Activated CD8-positive, alpha-beta T cell treated with anti-CD3 and anti-CD28 coated beads for 36 hours (primary cell): ENCODE data around the gene RNF213. TPM values are rescaled to one million over a fixed set of nuclear protein-coding genes. Genes with fewer than 3 reads are reported as not detected.

Source experiments
- ATAC-seq: fragments of 200-7000 bp; cut with Tn5 transposase; one replicate; pipeline ENCODE4 v1.10.0; 2021; ENCODE audit warnings: mild to moderate bottlenecking, moderate library complexity
- CTCF ChIA-PET: fragments of 350-600 bp; sonication (Branson Sonifier 250); formaldehyde crosslinking; loops from one replicate; lab custom pipeline; 2021; ENCODE audit warnings: antibody characterized with exemption; lab: Charles Lee
- POLR2A ChIA-PET: fragments of 350-600 bp; sonication (Branson Sonifier 250); formaldehyde crosslinking; loops from one replicate; lab custom pipeline; 2021; ENCODE audit warnings: antibody characterized with exemption; lab: Charles Lee
- DNase-seq: peaks from one replicate; pipeline ENCODE4 v3.0.0-alpha.2; 2020
- H3K27ac Mint-ChIP-seq: one replicate; pipeline ENCODE4 v1.8.0; 2021; ENCODE audit warnings: mild to moderate bottlenecking, mixed read lengths
- H3K27me3 Mint-ChIP-seq: one replicate; pipeline ENCODE4 v1.8.0; 2021; ENCODE audit warnings: mixed read lengths
- H3K36me3 Mint-ChIP-seq: one replicate; pipeline ENCODE4 v1.8.0; 2021; ENCODE audit warnings: low read depth, mixed read lengths
- H3K4me1 Mint-ChIP-seq: one replicate; pipeline ENCODE4 v1.8.0; 2021; ENCODE audit warnings: low read depth, mixed read lengths
- H3K4me3 Mint-ChIP-seq: one replicate; pipeline ENCODE4 v1.8.0; 2021; ENCODE audit warnings: mild to moderate bottlenecking, moderate library complexity, mixed read lengths
- H3K9me3 Mint-ChIP-seq: one replicate; pipeline ENCODE4 v1.8.0; 2021; ENCODE audit warnings: mixed read lengths
- intact Hi-C: fragments of 100-400 bp; cut with micrococcal nuclease; formaldehyde crosslinking; loops from one replicate; pipeline ENCODE4 v1.10.0; 2022
- total RNA-seq, 2 experiments: library from RNA; stranded (reverse); gene quantifications; one replicate each; pipeline ENCODE4 v1.2.3, GENCODE V29; 2021
- TF ChIP-seq, protein P1 (sequence below): fragments of 200-600 bp; IDR thresholded peaks from one replicate; pipeline ENCODE4 v1.8.0; 2022; ENCODE audit warnings: antibody characterized with exemption, mild to moderate bottlenecking

The RNF213 gene
- total RNA-seq, 2 experiments from 2014 or later, result 131 to 142 TPM

DNA sequence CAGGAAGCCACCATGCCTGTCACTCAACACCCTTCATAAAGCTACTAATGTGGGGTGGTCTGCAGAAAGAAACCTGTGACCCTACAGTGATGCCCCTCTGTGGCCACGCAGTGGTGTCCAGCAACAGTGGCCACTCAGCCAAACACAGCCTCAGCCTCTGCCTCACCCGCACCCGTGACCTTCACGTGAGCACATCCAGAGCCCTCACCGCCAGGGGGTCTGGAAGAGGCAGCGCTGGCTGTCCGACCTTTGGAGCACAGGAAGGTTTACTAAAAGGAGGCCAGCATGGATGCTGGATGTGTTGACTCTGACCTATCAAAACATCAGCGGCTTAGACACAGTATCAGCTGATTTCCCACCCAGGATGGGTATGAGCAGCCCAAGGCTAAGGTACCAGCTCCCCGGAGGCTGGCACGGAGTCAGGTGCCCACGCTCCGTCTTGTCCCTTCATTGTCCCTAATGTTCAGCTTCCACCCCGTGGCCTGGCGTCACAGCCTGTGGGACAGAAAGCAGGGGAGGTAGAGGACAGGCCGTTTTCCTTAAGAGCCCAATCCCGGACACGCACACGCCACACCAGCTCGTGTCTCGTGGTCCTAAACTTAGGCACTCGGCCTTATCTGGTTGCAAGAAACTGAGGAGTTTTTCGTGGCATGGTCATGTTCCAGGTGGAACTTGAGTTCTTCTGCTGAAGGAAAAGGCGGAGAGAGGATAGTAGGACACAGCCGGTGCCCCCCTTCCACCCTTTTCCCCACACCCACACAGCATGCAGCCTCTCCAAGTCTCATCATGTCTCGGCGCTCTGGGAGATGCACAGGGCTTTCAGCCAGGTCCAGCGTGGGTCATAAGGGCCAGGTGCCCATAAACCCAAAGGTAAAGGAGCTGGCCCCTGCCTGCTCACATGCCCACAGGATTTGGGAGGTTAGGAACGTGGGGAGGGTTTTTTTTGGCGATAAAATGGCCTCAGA lies 104.6 kb downstream of the RNF213 start:
- no peak overlapping the region for H3K27ac Mint-ChIP-seq
- H3K36me3 Mint-ChIP-seq, result peaks cover 69% of the 10 kb centered on the region

GRCh38 chr17:80365983-80366382 lies 105.3 kb downstream of the RNF213 start:
- POLR2A ChIA-PET, result no interaction called here
- H3K27me3 Mint-ChIP-seq, result no peaks in the 10 kb centered on the region
- ATAC-seq (no peak), DNase-seq (no peak)
- intact Hi-C loops, result no loop called here
- CTCF ChIA-PET, result no interaction called here
- H3K4me3 Mint-ChIP-seq, result no peak overlapping the region
- peaks cover 1% of the 10 kb centered on the region for H3K9me3 Mint-ChIP-seq
- no peaks in the 10 kb centered on the region for H3K4me1 Mint-ChIP-seq
- H3K27ac Mint-ChIP-seq, result no peak overlapping the region
- TF ChIP-seq, protein P1, sequence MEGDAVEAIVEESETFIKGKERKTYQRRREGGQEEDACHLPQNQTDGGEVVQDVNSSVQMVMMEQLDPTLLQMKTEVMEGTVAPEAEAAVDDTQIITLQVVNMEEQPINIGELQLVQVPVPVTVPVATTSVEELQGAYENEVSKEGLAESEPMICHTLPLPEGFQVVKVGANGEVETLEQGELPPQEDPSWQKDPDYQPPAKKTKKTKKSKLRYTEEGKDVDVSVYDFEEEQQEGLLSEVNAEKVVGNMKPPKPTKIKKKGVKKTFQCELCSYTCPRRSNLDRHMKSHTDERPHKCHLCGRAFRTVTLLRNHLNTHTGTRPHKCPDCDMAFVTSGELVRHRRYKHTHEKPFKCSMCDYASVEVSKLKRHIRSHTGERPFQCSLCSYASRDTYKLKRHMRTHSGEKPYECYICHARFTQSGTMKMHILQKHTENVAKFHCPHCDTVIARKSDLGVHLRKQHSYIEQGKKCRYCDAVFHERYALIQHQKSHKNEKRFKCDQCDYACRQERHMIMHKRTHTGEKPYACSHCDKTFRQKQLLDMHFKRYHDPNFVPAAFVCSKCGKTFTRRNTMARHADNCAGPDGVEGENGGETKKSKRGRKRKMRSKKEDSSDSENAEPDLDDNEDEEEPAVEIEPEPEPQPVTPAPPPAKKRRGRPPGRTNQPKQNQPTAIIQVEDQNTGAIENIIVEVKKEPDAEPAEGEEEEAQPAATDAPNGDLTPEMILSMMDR, result no peak
- peaks cover 68% of the 10 kb centered on the region for H3K36me3 Mint-ChIP-seq

More for the DNA sequence above, 104.6 kb downstream of the RNF213 start:
- CTCF ChIA-PET, result interaction anchor here (1.4 kb wide), 1 partner anchor 169 kb away, joined by 7 read pairs; no protein-coding TSS in a partner anchor
- no peak for DNase-seq
- Mint-ChIP-seq H3K4me1 (no peaks in the 10 kb centered on the region), H3K4me3 (no peak overlapping the region), H3K27me3 (no peaks in the 10 kb centered on the region), H3K9me3 (peaks cover 4% of the 10 kb centered on the region)
- POLR2A ChIA-PET, result interaction anchor here (1.2 kb wide), 1 partner anchor 13 kb away, joined by 3 read pairs; no protein-coding TSS in a partner anchor
- ATAC-seq, result no peak
- TF ChIP-seq, protein P1, result no peak
- intact Hi-C loops, result no loop called here

- Mint-ChIP-seq H3K27me3 (no peaks in the 10 kb centered on the region), H3K27ac (no peak overlapping the region), H3K4me3 (no peak overlapping the region), H3K36me3 (peaks cover 67% of the 10 kb centered on the region), H3K4me1 (no peaks in the 10 kb centered on the region), H3K9me3 (no peaks in the 10 kb centered on the region)
- DNase-seq (no peak), ATAC-seq (no peak)
- intact Hi-C loops, result no loop called here
- ChIA-PET CTCF (no interaction called here), POLR2A (no interaction called here)
- TF ChIP-seq, protein P1, result no peak
Observed at GRCh38 chr17:80367503-80367902, 106.9 kb downstream of the RNF213 start.

DNA sequence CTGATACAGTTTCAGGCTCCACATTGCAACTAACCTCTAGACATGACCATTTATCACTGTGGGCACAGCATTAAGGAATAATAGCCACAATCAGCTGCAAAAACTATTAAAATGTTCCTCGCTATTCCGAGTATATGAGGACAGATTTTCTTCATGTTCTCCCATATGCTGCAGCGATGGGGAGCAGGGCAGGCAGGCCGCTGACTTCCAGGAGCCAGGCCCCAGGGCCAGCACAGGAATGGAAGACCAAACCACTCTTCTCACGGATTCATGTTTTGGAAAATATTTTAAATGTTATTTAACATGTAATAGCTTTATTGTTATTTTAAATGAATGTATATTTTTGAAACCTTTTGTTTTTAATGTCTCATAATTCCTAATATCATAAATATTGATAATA lies 110.5 kb downstream of the RNF213 start:
- TF ChIP-seq, protein P1, result no peak
- ChIA-PET CTCF (interaction anchor here (1.2 to 1.3 kb wide), 2 partner anchors 11 to 270 kb away, joined by 3 to 4 read pairs; partner anchors contain the start of gene GAA), POLR2A (no interaction called here)
- intact Hi-C loops, result no loop called here
- Mint-ChIP-seq H3K27me3 (no peaks in the 10 kb centered on the region), H3K4me1 (no peaks in the 10 kb centered on the region), H3K27ac (no peak overlapping the region), H3K4me3 (no peak overlapping the region), H3K9me3 (no peaks in the 10 kb centered on the region), H3K36me3 (peaks cover 62% of the 10 kb centered on the region)
- DNase-seq, result no peak
- no peak for ATAC-seq

DNA sequence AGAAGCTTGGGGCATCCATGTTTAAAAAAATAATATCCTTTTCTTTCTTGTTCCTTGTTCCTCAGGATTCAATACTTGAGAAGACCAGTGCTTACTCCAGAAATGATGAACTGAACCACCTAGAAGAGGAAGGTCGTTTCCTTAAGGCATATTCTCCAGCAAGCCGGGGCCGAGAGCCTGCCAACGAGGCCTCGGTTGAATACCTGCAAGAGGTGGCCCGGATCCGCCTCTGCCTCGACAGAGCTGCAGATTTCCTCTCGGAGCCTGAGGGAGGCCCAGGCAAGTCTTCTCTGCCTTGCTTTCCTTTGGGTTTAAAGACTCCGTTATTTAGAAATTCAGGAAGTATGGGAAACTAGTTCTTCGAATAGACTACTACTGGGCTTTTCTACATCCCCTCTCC lies 111.8 kb downstream of the RNF213 start:
- Mint-ChIP-seq H3K4me3 (no peak overlapping the region), H3K27ac (peak overlapping the region; percentile 7), H3K9me3 (no peaks in the 10 kb centered on the region), H3K4me1 (no peaks in the 10 kb centered on the region), H3K36me3 (peaks cover 66% of the 10 kb centered on the region), H3K27me3 (no peaks in the 10 kb centered on the region)
- no peak for DNase-seq
- intact Hi-C loops, result no loop called here
- TF ChIP-seq, protein P1, result no peak
- ATAC-seq, result no peak
- ChIA-PET CTCF (no interaction called here), POLR2A (no interaction called here)
